HG03354 (cell line): Measurements from ENCODE around the gene ULBP1.
"Not testable (repeated sequence)": the region's sequence is repeated elsewhere in the genome, so short reads cannot be mapped to it uniquely, and the experiment has no call there.

Source experiments
- ATAC-seq: cut with Tn5 transposase; IDR thresholded peaks from one replicate; pipeline ENCODE4 v1.9.1; 2021; ENCODE audit warnings: mild to moderate bottlenecking; ENCODE audit not compliant: unreplicated experiment, poor library complexity, severe bottlenecking

Gene ULBP1

GRCh38 chr6:149967591-149967990 is 3.8 kb downstream of the ULBP1 start:
- no peak for ATAC-seq

GRCh38 chr6:149967999-149968398 is 4.3 kb downstream of the ULBP1 start:
- ATAC-seq, result not testable (repeated sequence)

GRCh38 chr6:149968909-149969308 is 5.2 kb downstream of the ULBP1 start:
- ATAC-seq, result not testable (repeated sequence)

GRCh38 chr6:149969635-149970034 is 5.9 kb downstream of the ULBP1 start:
- no peak for ATAC-seq

- ATAC-seq, result not testable (repeated sequence)
Measured at GRCh38 chr6:149974394-149974793, 10.7 kb downstream of the ULBP1 start.

- ATAC-seq, result no peak
Measured at GRCh38 chr6:149974825-149975224, 11.1 kb downstream of the ULBP1 start.

- ATAC-seq, result no peak
Measured at GRCh38 chr6:149975400-149975799, 11.7 kb downstream of the ULBP1 start.

- no peak for ATAC-seq
Measured at GRCh38 chr6:149977221-149977620, 13.5 kb downstream of the ULBP1 start.

GRCh38 chr6:149978610-149979009 is 14.9 kb downstream of the ULBP1 start:
- no peak for ATAC-seq

GRCh38 chr6:149979293-149979692 is 15.6 kb downstream of the ULBP1 start:
- ATAC-seq, result no peak

GRCh38 chr6:149983145-149983544 is 19.4 kb downstream of the ULBP1 start:
- ATAC-seq, result no peak

GRCh38 chr6:149984773-149985172 is 21.0 kb downstream of the ULBP1 start:
- no peak for ATAC-seq

- no peak for ATAC-seq
Measured at GRCh38 chr6:149985481-149985937, 21.8 kb downstream of the ULBP1 start.

GRCh38 chr6:149987602-149988107 is 23.9 kb downstream of the ULBP1 start:
- ATAC-seq, result no peak

GRCh38 chr6:149988550-149989346 is 25.0 kb downstream of the ULBP1 start:
- no peak for ATAC-seq

GRCh38 chr6:149990212-149990660 is 26.5 kb downstream of the ULBP1 start:
- ATAC-seq, result no peak

GRCh38 chr6:149990661-149991471 is 27.1 kb downstream of the ULBP1 start:
- no peak for ATAC-seq

- ATAC-seq, result not testable (repeated sequence)
Measured at GRCh38 chr6:149991472-149991795, 27.7 kb downstream of the ULBP1 start.

- ATAC-seq, result no peak
Measured at GRCh38 chr6:149991838-149992237, 28.1 kb downstream of the ULBP1 start.

- no peak for ATAC-seq
Measured at GRCh38 chr6:149995235-149995750, 31.6 kb downstream of the ULBP1 start.
